ENCODE results near the gene CUBN.

GRCh38 chr10:17028798-17029197, 100.8 kb downstream of the CUBN start:
- TF ChIP-seq CTCF (IDR thresholded peaks at IDR 0.05; ENCODE audit: insufficient read depth, low read length): no peak
- no peak for TF ChIP-seq POLR2AphosphoS5 (IDR thresholded peaks at IDR 0.05; ENCODE audit: low read depth)
